ENCODE data around the gene SIGLEC15.

Gene SIGLEC15

GRCh38 chr18:45825258-45826044, at the start of gene SIGLEC15:
SIGLEC15 (plus strand) TSS chr18:45825675; CDS start chr18:45825729, 54 bp downstream.
- TF ChIP-seq CTCF (IDR thresholded peaks at IDR 0.05; ENCODE audit: extremely low read depth, insufficient read depth, missing control alignments): no peak
- in situ Hi-C loops (cut with MboI; ENCODE audit: low pct_unique_long_range_greater_than_20kb, low sequenced_read_pairs, unreplicated experiment): no loop called here

GRCh38 chr18:45775743-45776142, 49.7 kb upstream of the SIGLEC15 start:
- no peak for DNase-seq (ENCODE audit: low spot score)
- no peak for TF ChIP-seq CTCF (IDR thresholded peaks at IDR 0.05; ENCODE audit: extremely low read depth, insufficient read depth, missing control alignments)

More at GRCh38 chr18:45825258-45826044, at the start of gene SIGLEC15:
- no peak for DNase-seq (ENCODE audit: low spot score)

GRCh38 chr18:45777393-45777792, 48.1 kb upstream of the SIGLEC15 start:
- no peak for TF ChIP-seq CTCF (IDR thresholded peaks at IDR 0.05; ENCODE audit: extremely low read depth, insufficient read depth, missing control alignments)
- no peak for DNase-seq (ENCODE audit: low spot score)
- in situ Hi-C loops (cut with MboI; ENCODE audit: low pct_unique_long_range_greater_than_20kb, low sequenced_read_pairs, unreplicated experiment): no loop called here

More at GRCh38 chr18:45775743-45776142, 49.7 kb upstream of the SIGLEC15 start:
- in situ Hi-C loops (cut with MboI; ENCODE audit: low pct_unique_long_range_greater_than_20kb, low sequenced_read_pairs, unreplicated experiment): no loop called here

GRCh38 chr18:45780568-45780967, 44.9 kb upstream of the SIGLEC15 start:
- TF ChIP-seq CTCF (IDR thresholded peaks at IDR 0.05; ENCODE audit: extremely low read depth, insufficient read depth, missing control alignments): no peak
- no peak for DNase-seq (ENCODE audit: low spot score)
- in situ Hi-C loops (cut with MboI; ENCODE audit: low pct_unique_long_range_greater_than_20kb, low sequenced_read_pairs, unreplicated experiment): no loop called here

- no peak for TF ChIP-seq CTCF (IDR thresholded peaks at IDR 0.05; ENCODE audit: extremely low read depth, insufficient read depth, missing control alignments)
- in situ Hi-C loops (cut with MboI; ENCODE audit: low pct_unique_long_range_greater_than_20kb, low sequenced_read_pairs, unreplicated experiment): no loop called here
- DNase-seq (ENCODE audit: low spot score): no peak
Measured at GRCh38 chr18:45782662-45783061, 42.8 kb upstream of the SIGLEC15 start.

- DNase-seq (ENCODE audit: low spot score): no peak
- TF ChIP-seq CTCF (IDR thresholded peaks at IDR 0.05; ENCODE audit: extremely low read depth, insufficient read depth, missing control alignments): no peak
- in situ Hi-C loops (cut with MboI; ENCODE audit: low pct_unique_long_range_greater_than_20kb, low sequenced_read_pairs, unreplicated experiment): no loop called here
Measured at GRCh38 chr18:45783097-45784075, 42.1 kb upstream of the SIGLEC15 start.
